Smooth muscle cell (in vitro differentiated cells): ENCODE measurements around the gene RGS17. TPM values are rescaled to one million over a fixed set of nuclear protein-coding genes. Genes with fewer than 3 reads are reported as not detected.
"Not testable (repeated sequence)": the region's sequence is repeated elsewhere in the genome, so short reads cannot be mapped to it uniquely, and the experiment has no call there.

ENCODE experiments used
- DNase-seq: peaks from one replicate; lab custom pipeline; 2025; ENCODE audit not compliant: unreplicated experiment; lab: John Stamatoyannopoulos, UW
- H2AFZ ChIP-seq: fragments of 200-600 bp; sonication (generic); 2 replicates; pipeline ENCODE4 v1.6.0; 2016; ENCODE audit warnings: antibody characterized with exemption, low read depth, mild to moderate bottlenecking
- H3F3A ChIP-seq: fragments of 200-600 bp; sonication (generic); 2 replicates; pipeline ENCODE4 v1.6.0; 2017; ENCODE audit warnings: antibody characterized with exemption, low read depth
- H3K27ac ChIP-seq: fragments of 200-600 bp; sonication (generic); 2 replicates; pipeline ENCODE4 v1.5.1; 2016; ENCODE audit warnings: low read depth, mild to moderate bottlenecking
- H3K27me3 ChIP-seq: fragments of 200-600 bp; sonication (generic); 2 replicates; pipeline ENCODE4 v1.6.1; 2016; ENCODE audit warnings: low read depth, mild to moderate bottlenecking
- H3K36me3 ChIP-seq: fragments of 200-600 bp; sonication (generic); 2 replicates; pipeline ENCODE4 v1.5.1; 2016; ENCODE audit warnings: low read depth
- H3K4me1 ChIP-seq: fragments of 200-600 bp; sonication (generic); 2 replicates; pipeline ENCODE4 v1.5.1; 2016; ENCODE audit warnings: low read depth
- H3K4me2 ChIP-seq: fragments of 200-600 bp; sonication (generic); 2 replicates; pipeline ENCODE4 v1.6.0; 2016; ENCODE audit warnings: mild to moderate bottlenecking
- H3K4me3 ChIP-seq: fragments of 200-600 bp; sonication (generic); 2 replicates; pipeline ENCODE4 v1.5.1; 2016; ENCODE audit warnings: mild to moderate bottlenecking
- H3K79me2 ChIP-seq: fragments of 200-600 bp; sonication (generic); 2 replicates; pipeline ENCODE4 v1.6.0; 2016; ENCODE audit warnings: low read depth, mild to moderate bottlenecking
- H3K9ac ChIP-seq: fragments of 200-600 bp; sonication (generic); 2 replicates; pipeline ENCODE4 v1.6.0; 2016; ENCODE audit warnings: low read depth
- H3K9me3 ChIP-seq: fragments of 200-600 bp; sonication (generic); replicated peaks from 2 replicates; pipeline ENCODE4 v1.5.1; 2016; ENCODE audit warnings: low read depth
- H4K20me1 ChIP-seq: fragments of 200-600 bp; sonication (generic); 2 replicates; pipeline ENCODE4 v1.6.0; 2016; ENCODE audit warnings: low read depth
- WGBS: methylation state at CpG from one replicate; pipeline ENCODE4 v1.1.7; 2016; ENCODE audit warnings: low lambda C conversion rate; 5-methylcytosine and 5-hydroxymethylcytosine counted together
- polyA plus RNA-seq: library from polyadenylated mRNA; unstranded; fragments of >200 nt; fragmentation: Nextera tagmentation; extraction: Ambion mirVana; gene quantifications from 2 replicates; pipeline ENCODE4 v1.2.1, GENCODE V29; 2016
- total RNA-seq: library from RNA; depleted of rRNA; stranded (reverse); fragments of >200 nt; gene quantifications from 2 replicates; pipeline ENCODE4 v1.2.3, GENCODE V29; 2014
- TF ChIP-seq, protein P1 (sequence below): fragments of 200-600 bp; sonication (generic); IDR thresholded peaks from 2 replicates; pipeline ENCODE4 v1.5.1; 2017; ENCODE audit warnings: borderline replicate concordance, mild to moderate bottlenecking, antibody characterized with exemption; ENCODE audit not compliant: insufficient read depth, poor library complexity, severe bottlenecking

Gene RGS17
- total and polyA plus RNA-seq, 2 experiments from 2014 or later: 1.7 to 2.7 TPM

- DNase-seq: no peak
- H3K27ac ChIP-seq: no peak overlapping the region
- peaks cover 26% of the 10 kb centered on the region for H3K36me3 ChIP-seq
- no peak overlapping the region for H2AFZ ChIP-seq
- H3K4me1 ChIP-seq: no peaks in the 10 kb centered on the region
- TF ChIP-seq, protein P1, sequence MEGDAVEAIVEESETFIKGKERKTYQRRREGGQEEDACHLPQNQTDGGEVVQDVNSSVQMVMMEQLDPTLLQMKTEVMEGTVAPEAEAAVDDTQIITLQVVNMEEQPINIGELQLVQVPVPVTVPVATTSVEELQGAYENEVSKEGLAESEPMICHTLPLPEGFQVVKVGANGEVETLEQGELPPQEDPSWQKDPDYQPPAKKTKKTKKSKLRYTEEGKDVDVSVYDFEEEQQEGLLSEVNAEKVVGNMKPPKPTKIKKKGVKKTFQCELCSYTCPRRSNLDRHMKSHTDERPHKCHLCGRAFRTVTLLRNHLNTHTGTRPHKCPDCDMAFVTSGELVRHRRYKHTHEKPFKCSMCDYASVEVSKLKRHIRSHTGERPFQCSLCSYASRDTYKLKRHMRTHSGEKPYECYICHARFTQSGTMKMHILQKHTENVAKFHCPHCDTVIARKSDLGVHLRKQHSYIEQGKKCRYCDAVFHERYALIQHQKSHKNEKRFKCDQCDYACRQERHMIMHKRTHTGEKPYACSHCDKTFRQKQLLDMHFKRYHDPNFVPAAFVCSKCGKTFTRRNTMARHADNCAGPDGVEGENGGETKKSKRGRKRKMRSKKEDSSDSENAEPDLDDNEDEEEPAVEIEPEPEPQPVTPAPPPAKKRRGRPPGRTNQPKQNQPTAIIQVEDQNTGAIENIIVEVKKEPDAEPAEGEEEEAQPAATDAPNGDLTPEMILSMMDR: no peak
- H3K79me2 ChIP-seq: peaks cover 81% of the 10 kb centered on the region
- H3K9me3 ChIP-seq: no peaks in the 10 kb centered on the region
- no peak overlapping the region for H3K4me2 ChIP-seq
- no peak overlapping the region for H3K9ac ChIP-seq
- no peaks in the 10 kb centered on the region for H3F3A ChIP-seq
- no peaks in the 10 kb centered on the region for H3K27me3 ChIP-seq
- no peak overlapping the region for H3K4me3 ChIP-seq
- H4K20me1 ChIP-seq: peaks cover 56% of the 10 kb centered on the region
Observed at GRCh38 chr6:152993847-152994246, 137.2 kb downstream of the RGS17 start.

DNA sequence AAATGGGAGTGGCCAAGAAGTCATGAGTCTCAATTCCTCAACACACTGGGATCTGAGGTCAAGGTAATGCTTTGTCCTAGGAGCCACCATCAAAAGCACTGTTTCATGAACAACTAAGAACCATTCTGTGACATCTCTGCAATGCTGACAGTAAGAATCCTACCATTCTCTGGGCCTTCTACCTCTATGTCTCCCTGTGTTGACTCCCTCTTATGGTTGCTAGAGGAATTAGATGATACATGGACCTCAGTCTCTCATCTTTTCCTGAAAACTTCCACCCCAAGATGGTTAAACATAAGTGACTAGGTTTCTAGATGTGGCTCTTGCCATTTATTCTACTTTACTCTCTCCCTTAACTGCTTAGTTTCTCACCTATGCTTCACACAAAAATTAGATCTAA lies 137.7 kb downstream of the RGS17 start:
- H3K4me3 ChIP-seq: no peak overlapping the region
- H3K9ac ChIP-seq: no peak overlapping the region
- no peak overlapping the region for H2AFZ ChIP-seq
- no peaks in the 10 kb centered on the region for H3K27me3 ChIP-seq
- H3K27ac ChIP-seq: no peak overlapping the region
- TF ChIP-seq, protein P1: no peak
- H3K4me2 ChIP-seq: no peak overlapping the region
- peaks cover 24% of the 10 kb centered on the region for H3K36me3 ChIP-seq
- H3K79me2 ChIP-seq: peaks cover 76% of the 10 kb centered on the region
- no peaks in the 10 kb centered on the region for H3K9me3 ChIP-seq
- H4K20me1 ChIP-seq: peaks cover 51% of the 10 kb centered on the region
- DNase-seq: no peak
- H3F3A ChIP-seq: no peaks in the 10 kb centered on the region
- H3K4me1 ChIP-seq: no peaks in the 10 kb centered on the region

DNA sequence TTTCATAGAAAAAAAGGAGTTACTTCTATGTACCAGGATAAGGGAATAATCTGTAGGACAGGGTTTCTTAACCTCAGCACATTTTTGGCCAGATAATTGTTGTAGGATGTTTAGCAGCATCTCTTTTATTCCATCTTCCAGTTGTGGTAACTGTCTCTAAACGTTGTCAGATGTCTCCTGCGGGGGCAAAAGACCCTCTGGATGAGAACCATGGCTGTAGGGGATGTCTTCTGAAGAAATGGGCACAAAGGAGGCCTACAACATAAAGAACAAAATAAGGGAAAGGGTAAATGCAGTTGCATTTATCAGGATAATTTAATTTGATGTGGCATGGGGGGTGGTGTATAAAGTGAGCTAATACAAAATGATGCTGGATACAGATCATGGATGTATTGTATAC lies 144.1 kb downstream of the RGS17 start:
- 97% methylated on average over 2 of the region's 2 CpGs for WGBS
- Histone ChIP-seq H2AFZ (no peak overlapping the region), H3K4me2 (no peak overlapping the region), H3K4me1 (peaks cover 15% of the 10 kb centered on the region), H3K9ac (no peak overlapping the region), H3K27me3 (no peaks in the 10 kb centered on the region), H3K36me3 (no peaks in the 10 kb centered on the region), H3F3A (peaks cover 8% of the 10 kb centered on the region), H4K20me1 (peaks cover 9% of the 10 kb centered on the region), H3K79me2 (peaks cover 51% of the 10 kb centered on the region), H3K27ac (no peak overlapping the region), H3K9me3 (no peaks in the 10 kb centered on the region), H3K4me3 (no peak overlapping the region)
- TF ChIP-seq, protein P1: no peak
- no peak for DNase-seq

- H3K27me3 ChIP-seq, DNase-seq, H3F3A ChIP-seq, H3K4me3 ChIP-seq, H3K9me3 ChIP-seq, H2AFZ ChIP-seq, H3K27ac ChIP-seq, H3K9ac ChIP-seq, H3K36me3 ChIP-seq: not testable (repeated sequence)
- peaks cover 26% of the 10 kb centered on the region for H4K20me1 ChIP-seq
- H3K79me2 ChIP-seq: peaks cover 52% of the 10 kb centered on the region
- 98% methylated on average over 11 of the region's 11 CpGs for WGBS
- H3K4me1 ChIP-seq: peaks cover 29% of the 10 kb centered on the region
- peak overlapping the region; percentile 99 for H3K4me2 ChIP-seq
Observed at GRCh38 chr6:152985300-152985699, 145.8 kb downstream of the RGS17 start.
